Astrocyte of the cerebellum (primary cell): ENCODE measurements around the gene SUN2.
A peak's percentile ranks its signal among the peaks of the same experiment; 100 is the strongest.

ENCODE experiments used
- DNase-seq: peaks from one replicate; pipeline ENCODE4 v3.0.0-alpha.2; 2011; ENCODE audit warnings: low read depth
- H3K4me3 ChIP-seq: 2 replicates; pipeline ENCODE4 v1.5.1; 2011; ENCODE audit warnings: mild to moderate bottlenecking, low read depth, low read length, moderate library complexity
- in situ Hi-C: cut with HindIII; loops from 2 replicates; pipeline ENCODE4 v1.10.0; 2017; ENCODE audit warnings: low sequenced_read_pairs
- TF ChIP-seq, protein P1 (sequence below): IDR thresholded peaks from 2 replicates; pipeline ENCODE4 v1.5.1; 2012; ENCODE audit warnings: low read length, low read depth, moderate library complexity, mild to moderate bottlenecking; ENCODE audit errors: missing control alignments

The SUN2 gene

DNA sequence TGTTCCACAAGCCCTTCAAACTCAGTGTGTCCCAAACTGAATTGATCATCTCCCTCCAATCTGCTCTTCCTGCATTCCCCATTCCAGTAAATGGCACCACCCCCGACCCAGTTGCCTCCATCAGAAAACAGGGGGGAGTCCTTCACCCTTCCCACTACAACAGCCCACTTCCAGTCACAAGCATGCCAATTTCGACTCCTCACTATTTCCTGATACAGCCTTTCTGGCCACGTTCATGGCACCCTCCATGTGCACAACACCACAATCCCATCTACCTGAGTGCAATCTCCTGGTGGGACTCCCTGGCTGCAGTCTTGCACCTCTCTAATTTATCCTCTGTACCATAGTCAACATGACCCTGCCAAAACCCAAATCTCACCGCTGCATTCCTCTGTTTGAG lies 39.8 kb upstream of the SUN2 start:
- DNase-seq = no peak
- in situ Hi-C loops = no loop called here
- H3K4me3 ChIP-seq = no peak overlapping the region
- TF ChIP-seq, protein P1, sequence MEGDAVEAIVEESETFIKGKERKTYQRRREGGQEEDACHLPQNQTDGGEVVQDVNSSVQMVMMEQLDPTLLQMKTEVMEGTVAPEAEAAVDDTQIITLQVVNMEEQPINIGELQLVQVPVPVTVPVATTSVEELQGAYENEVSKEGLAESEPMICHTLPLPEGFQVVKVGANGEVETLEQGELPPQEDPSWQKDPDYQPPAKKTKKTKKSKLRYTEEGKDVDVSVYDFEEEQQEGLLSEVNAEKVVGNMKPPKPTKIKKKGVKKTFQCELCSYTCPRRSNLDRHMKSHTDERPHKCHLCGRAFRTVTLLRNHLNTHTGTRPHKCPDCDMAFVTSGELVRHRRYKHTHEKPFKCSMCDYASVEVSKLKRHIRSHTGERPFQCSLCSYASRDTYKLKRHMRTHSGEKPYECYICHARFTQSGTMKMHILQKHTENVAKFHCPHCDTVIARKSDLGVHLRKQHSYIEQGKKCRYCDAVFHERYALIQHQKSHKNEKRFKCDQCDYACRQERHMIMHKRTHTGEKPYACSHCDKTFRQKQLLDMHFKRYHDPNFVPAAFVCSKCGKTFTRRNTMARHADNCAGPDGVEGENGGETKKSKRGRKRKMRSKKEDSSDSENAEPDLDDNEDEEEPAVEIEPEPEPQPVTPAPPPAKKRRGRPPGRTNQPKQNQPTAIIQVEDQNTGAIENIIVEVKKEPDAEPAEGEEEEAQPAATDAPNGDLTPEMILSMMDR = no peak

DNA sequence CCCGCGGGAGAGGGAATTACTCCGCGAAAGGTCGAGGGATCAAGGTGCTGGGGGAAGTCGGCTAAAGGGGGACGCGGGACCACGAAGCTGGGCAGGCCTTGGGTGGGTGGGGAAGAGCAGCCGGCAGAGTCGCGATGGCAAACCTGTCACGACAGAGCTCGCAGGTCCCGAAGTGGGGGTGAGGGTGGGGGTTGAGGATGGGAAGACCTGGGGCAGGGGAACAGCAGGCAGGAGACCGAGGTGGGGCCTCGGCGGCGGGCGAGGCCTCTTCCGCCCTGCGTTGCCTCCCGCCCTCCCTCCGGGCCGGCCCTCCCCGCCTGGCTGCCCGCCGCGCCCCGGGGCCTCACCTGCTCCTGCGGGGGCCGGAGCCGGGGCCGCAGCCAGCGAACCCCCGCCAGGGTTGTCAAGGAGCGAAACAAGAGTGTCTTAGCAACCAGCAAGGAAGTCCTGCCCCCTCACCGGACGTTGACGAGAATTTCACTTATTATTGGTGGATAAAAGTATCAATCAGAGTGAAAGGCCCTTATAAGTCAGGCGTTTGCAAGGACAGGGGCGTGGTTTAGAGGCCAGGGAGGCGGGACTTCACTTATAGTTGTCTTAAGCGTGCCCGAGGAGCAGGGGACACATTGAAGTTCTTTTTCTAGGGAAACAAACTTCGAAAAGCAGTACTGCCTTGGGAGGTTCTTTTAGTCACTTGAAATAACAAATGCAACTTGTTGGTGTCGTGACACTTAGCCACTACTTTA lies 38.1 kb upstream of the SUN2 start, which contains the start of gene DNAL4:
Gene DNAL4 (minus strand): TSS at position 423 of the 746 bp plus-strand sequence. CDS start 11,412 bp downstream, outside the sequence.
- in situ Hi-C loops = no loop called here
- peak within 1 kb of the TSS; percentile 55 for H3K4me3 ChIP-seq

DNA sequence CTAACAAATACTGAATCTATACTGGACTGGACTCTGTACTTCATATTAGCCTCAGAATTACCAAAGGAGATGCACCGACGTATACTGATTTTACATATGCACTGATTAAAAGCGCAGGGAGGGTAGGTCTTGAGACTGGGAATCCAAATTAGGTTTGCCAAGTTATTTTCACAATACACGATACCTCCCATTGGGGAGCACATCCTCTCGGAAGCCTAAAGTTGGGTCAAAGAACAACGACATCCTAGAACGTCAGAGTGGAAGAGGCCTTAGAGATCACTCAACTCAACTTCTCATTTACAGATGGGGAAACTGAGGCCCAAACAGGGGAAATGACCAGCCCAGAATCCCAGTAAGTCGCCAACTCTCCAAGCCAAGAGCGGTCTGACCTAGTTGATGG lies 37.5 kb upstream of the SUN2 start:
- TF ChIP-seq, protein P1 = no peak
- no peak for DNase-seq
- peak overlapping the region; percentile 55 for H3K4me3 ChIP-seq
- in situ Hi-C loops = no loop called here

More for the DNA sequence above, 38.1 kb upstream of the SUN2 start, which contains the start of gene DNAL4:
- TF ChIP-seq, protein P1 = no peak
- peak; percentile 98 for DNase-seq

DNA sequence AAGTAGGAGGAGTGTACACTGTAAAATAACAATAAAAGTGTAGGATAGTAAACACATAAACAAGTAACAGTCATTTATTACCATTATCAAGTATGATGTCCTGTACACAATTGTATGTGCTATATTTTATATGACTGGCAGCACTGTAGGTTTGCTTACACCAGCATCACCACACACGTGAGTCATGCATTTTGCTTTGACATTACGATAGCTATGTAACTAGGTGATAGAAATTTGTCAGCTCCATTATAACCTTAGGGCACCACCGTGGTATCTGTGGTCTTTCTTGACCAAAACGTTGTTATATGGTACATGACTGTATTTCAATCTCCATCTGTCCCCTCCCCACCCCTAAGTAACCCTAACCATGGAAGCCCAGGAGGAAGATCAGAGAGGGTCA lies 37.0 kb upstream of the SUN2 start:
- TF ChIP-seq, protein P1 = no peak
- H3K4me3 ChIP-seq = peak overlapping the region; percentile 55
- in situ Hi-C loops = no loop called here
- no peak for DNase-seq

DNA sequence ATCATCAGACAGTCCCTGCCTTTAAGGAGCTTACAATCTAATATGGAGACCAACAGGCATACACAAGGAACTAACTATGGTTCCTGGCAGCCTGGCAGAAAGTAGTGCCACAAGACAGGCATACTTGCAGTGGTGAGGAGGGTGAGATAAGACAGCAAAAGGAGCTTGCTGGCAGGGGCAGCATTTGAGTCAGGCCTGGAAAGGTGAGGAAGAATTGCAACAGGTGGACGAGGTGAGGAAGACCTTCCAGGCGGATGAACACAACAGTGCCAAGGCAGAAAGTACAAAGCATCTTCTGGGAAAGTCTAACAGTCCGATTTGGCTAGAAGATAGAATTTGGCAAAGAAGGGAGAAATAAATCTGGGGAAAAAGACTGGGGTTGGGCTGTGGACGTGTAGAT lies 33.8 kb upstream of the SUN2 start:
- no peak for DNase-seq
- in situ Hi-C loops = no loop called here
- TF ChIP-seq, protein P1 = no peak
- no peak overlapping the region for H3K4me3 ChIP-seq

DNA sequence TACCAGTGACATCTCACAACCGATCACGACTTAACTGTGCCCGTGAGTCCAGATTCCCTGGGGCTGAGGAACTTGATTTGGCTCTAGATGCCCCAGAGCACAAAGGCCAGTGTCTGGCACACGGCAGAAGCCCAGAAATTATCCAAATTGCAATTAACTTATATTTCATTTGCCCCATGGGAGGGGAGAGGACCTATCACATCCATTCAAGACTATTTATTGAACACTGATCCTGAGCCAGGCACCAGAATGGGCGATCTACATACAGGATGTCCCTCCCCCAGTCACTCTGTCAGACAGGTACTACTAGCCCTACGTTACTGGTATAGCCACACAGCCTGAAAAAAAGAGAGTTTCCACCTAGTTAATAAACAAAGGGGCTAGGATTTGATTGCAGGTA lies 33.0 kb upstream of the SUN2 start:
- in situ Hi-C loops = no loop called here
- TF ChIP-seq, protein P1 = no peak
- no peak for DNase-seq
- no peak overlapping the region for H3K4me3 ChIP-seq
